Activated CD8-positive, alpha-beta memory T cell treated with anti-CD3 and anti-CD28 coated beads for 36 hours (primary cell): ENCODE measurements around the gene ACTN4. TPM values are rescaled to one million over a fixed set of nuclear protein-coding genes. Genes with fewer than 3 reads are reported as not detected.

Experiments used
- CTCF ChIA-PET: fragments of 350-600 bp; sonication (Branson Sonifier 250); formaldehyde crosslinking; loops from one replicate; lab custom pipeline; 2021; ENCODE audit warnings: antibody characterized with exemption; lab: Charles Lee
- POLR2A ChIA-PET: fragments of 350-600 bp; sonication (Branson Sonifier 250); formaldehyde crosslinking; loops from one replicate; lab custom pipeline; 2021; ENCODE audit warnings: antibody characterized with exemption; lab: Charles Lee
- total RNA-seq, 2 experiments: library from RNA; stranded (reverse); gene quantifications; one replicate each; pipeline ENCODE4 v1.2.3, GENCODE V29; 2021

The ACTN4 gene
- total RNA-seq, 2 experiments from 2014 or later, result 292 to 301 TPM

DNA sequence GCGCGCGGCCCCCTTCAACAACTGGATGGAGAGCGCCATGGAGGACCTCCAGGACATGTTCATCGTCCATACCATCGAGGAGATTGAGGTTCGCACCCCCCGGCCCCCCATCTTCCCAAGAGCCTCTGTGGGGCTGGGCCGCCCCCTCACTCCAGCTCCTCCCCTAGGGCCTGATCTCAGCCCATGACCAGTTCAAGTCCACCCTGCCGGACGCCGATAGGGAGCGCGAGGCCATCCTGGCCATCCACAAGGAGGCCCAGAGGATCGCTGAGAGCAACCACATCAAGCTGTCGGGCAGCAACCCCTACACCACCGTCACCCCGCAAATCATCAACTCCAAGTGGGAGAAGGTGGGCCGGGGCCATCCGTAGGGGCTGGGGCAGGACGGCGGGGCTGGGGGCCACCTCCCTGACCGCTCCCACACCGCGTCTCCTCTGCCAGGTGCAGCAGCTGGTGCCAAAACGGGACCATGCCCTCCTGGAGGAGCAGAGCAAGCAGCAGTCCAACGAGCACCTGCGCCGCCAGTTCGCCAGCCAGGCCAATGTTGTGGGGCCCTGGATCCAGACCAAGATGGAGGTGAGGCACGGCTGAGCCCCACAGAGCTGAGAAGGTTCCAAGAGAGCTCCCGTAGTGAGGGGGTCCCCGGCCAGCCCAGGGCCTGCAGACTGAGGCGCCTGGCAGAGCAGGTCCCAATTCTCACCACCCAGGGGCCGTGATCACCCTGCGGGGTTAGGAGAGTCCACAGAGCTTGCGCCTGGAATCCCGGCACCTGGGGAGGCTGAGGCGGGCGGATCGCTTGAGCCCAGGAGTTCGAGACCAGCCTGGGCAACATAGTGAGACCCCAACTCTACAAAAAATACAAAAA is 76.8 kb downstream of the ACTN4 start:
- POLR2A ChIA-PET, result interaction anchor here (0.8 kb wide), 1 partner anchor 9 kb away, joined by 4 read pairs; no protein-coding TSS in a partner anchor
- CTCF ChIA-PET, result interaction anchor here (2.7 kb wide), 1 partner anchor 206 kb away, joined by 8 read pairs; the partner anchor contains the start of genes MRPS12 and SARS2

GRCh38 chr19:38725469-38726283 is 78.2 kb downstream of the ACTN4 start:
- CTCF ChIA-PET, result interaction anchor here (0.7 to 2.7 kb wide), 6 partner anchors 68 to 323 kb away, joined by 3 to 8 read pairs (median 3); partner anchors contain the start of genes FAM98C, MRPS12 and SARS2
- POLR2A ChIA-PET, result no interaction called here

GRCh38 chr19:38726284-38726673 is 78.8 kb downstream of the ACTN4 start:
- POLR2A ChIA-PET, result no interaction called here
- CTCF ChIA-PET, result interaction anchor here (0.7 to 2.7 kb wide), 4 partner anchors 175 to 324 kb away, joined by 3 to 8 read pairs (median 3); partner anchors contain the start of genes FAM98C, MRPS12 and SARS2

- POLR2A ChIA-PET, result no interaction called here
- CTCF ChIA-PET, result interaction anchor here (2.7 kb wide), 1 partner anchor 203 kb away, joined by 8 read pairs; the partner anchor contains the start of genes MRPS12 and SARS2
Observed at GRCh38 chr19:38726761-38727301, 79.4 kb downstream of the ACTN4 start.

- CTCF ChIA-PET, result no interaction called here
- POLR2A ChIA-PET, result no interaction called here
Observed at GRCh38 chr19:38727306-38727867, 79.9 kb downstream of the ACTN4 start.

- POLR2A ChIA-PET, result interaction anchor here (0.6 kb wide), 1 partner anchor 13 kb away, joined by 3 read pairs; no protein-coding TSS in a partner anchor
- CTCF ChIA-PET, result no interaction called here
Observed at GRCh38 chr19:38727868-38728660, 80.6 kb downstream of the ACTN4 start.

GRCh38 chr19:38728752-38729541 is 81.5 kb downstream of the ACTN4 start:
- CTCF ChIA-PET, result interaction anchor here (0.6 kb wide), 1 partner anchor 198 kb away, joined by 3 read pairs; no protein-coding TSS in a partner anchor
- POLR2A ChIA-PET, result interaction anchor here (0.5 kb wide), 1 partner anchor 204 kb away, joined by 4 read pairs; no protein-coding TSS in a partner anchor

DNA sequence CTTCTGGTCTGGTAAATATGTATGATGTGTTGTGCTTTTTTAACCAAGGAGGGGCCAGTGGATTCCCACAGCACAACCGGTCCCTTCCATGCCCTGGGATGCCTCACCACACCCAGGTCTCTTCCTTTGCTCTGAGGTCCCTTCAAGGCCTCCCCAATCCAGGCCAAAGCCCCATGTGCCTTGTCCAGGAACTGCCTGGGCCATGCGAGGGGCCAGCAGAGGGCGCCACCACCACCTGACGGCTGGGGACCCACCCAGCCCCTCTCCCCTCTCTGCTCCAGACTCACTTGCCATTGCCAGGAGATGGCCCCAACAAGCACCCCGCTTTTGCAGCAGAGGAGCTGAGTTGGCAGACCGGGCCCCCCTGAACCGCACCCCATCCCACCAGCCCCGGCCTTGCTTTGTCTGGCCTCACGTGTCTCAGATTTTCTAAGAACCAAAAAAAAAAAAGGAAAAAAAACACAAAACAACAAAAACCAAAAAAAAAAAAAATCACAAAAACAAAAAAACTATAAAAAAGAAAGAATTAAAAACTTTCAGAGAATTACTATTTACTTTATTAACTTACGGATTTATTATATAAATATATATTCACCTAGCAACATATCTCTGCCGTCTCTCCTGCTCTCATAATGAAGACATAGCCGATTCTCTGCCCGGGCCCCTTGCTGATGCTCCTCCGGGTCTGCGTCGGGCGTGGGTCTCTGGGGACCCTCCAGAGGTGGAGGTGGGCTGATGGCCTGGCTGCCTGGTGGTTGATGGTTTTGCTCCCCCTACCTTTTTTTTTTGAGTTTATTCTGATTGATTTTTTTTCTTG is 82.4 kb downstream of the ACTN4 start:
- POLR2A ChIA-PET, result no interaction called here
- CTCF ChIA-PET, result interaction anchor here (0.6 to 1.3 kb wide), 2 partner anchors 98 to 158 kb away, joined by 3 to 5 read pairs; no protein-coding TSS in a partner anchor

DNA sequence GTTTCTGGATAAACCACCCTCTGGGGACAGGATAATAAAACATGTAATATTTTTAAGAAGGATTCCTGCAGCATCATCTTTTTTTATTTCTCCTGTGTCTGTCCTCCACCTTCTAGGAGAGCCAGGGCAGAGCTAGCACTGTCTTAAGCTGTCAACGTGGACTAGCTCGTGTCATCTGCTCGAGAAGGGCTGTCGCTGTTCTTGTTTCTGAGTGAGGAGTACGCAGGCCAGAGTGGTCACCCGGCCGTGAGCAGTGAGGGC is 83.0 kb downstream of the ACTN4 start:
- ChIA-PET POLR2A (no interaction called here), CTCF (interaction anchor here (0.6 to 1.3 kb wide), 2 partner anchors 98 to 157 kb away, joined by 3 to 5 read pairs; no protein-coding TSS in a partner anchor)

GRCh38 chr19:38730731-38731589 is 83.5 kb downstream of the ACTN4 start:
- ChIA-PET CTCF (interaction anchor here (1.3 kb wide), 1 partner anchor 157 kb away, joined by 5 read pairs; no protein-coding TSS in a partner anchor), POLR2A (no interaction called here)

- ChIA-PET CTCF (no interaction called here), POLR2A (no interaction called here)
Observed at GRCh38 chr19:38731654-38732301, 84.3 kb downstream of the ACTN4 start.

- ChIA-PET CTCF (interaction anchor here (0.6 to 1.4 kb wide), 4 partner anchors 136 to 218 kb away, joined by 3 read pairs; partner anchors contain the start of gene SARS2), POLR2A (interaction anchor here (0.7 to 1.2 kb wide), 4 partner anchors 9 to 330 kb away, joined by 3 to 4 read pairs (median 4); partner anchors contain the start of gene FAM98C)
Observed at GRCh38 chr19:38733241-38733492, 85.7 kb downstream of the ACTN4 start.

DNA sequence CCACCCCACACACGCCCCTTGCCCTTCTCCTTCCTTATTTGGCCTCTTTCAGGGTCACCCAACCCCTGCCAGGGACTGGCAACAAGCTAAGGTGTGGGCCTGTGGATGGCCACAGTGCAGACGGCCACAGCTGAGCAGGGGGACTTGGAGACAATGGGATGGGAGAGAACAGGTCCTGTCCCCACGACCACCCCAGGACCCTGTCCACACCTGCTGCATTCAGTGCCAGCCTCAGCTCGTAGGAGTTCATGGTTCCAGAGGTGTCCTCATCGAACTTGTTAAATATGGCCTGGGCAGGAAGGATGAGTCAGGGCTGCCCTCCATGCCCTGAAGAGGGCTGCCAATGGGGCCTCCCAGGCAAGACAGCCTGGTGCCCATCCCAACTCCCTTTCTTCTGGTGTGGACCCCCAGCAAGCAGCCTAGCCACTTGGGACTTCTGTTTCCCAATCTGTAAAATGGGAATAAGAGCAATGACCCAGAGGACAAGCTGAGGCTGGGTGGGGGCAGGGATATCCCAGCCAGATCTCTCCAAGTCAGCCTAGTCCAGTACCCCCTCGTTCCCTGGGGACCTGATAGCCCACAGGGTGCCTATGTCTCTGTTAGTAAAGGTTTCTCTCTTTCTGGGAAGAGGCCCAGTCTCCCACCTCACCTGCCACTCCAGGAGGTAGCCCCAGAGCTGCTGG is 86.2 kb downstream of the ACTN4 start:
- POLR2A ChIA-PET, result interaction anchor here (0.7 to 1.2 kb wide), 4 partner anchors 9 to 331 kb away, joined by 3 to 4 read pairs (median 4); partner anchors contain the start of gene FAM98C

DNA sequence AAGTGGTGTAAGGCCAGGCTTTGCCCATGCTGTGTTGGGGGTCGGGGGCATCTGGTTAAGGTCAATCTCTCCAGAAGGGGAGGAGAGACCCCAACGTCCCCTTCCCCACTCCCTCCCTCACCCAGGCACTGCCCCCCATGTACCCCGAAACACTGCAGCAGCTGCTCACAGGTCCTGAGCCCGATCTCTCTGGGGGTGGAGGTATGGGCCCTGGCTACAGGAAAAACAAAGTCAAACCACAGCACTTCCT is 86.7 kb downstream of the ACTN4 start:
- POLR2A ChIA-PET, result interaction anchor here (1.0 to 1.2 kb wide), 2 partner anchors 70 to 330 kb away, joined by 3 to 7 read pairs; no protein-coding TSS in a partner anchor
- CTCF ChIA-PET, result interaction anchor here (0.6 to 1.4 kb wide), 3 partner anchors 152 to 219 kb away, joined by 3 read pairs; partner anchors contain the start of genes MRPS12 and SARS2

More for the DNA sequence above, 86.2 kb downstream of the ACTN4 start:
- CTCF ChIA-PET, result interaction anchor here (0.6 to 1.4 kb wide), 5 partner anchors 136 to 218 kb away, joined by 3 read pairs; partner anchors contain the start of genes MRPS12 and SARS2
